ENCODE measurements around the gene MISP. TPM values are rescaled to one million over a fixed set of nuclear protein-coding genes. Genes with fewer than 3 reads are reported as not detected.

The MISP gene
- total and polyA plus RNA-seq, 2 of the 13 experiments (the other 11 are each of a cell fraction or from before 2014, with no cell fraction given), result 0.67 to 1.3 TPM

DNA sequence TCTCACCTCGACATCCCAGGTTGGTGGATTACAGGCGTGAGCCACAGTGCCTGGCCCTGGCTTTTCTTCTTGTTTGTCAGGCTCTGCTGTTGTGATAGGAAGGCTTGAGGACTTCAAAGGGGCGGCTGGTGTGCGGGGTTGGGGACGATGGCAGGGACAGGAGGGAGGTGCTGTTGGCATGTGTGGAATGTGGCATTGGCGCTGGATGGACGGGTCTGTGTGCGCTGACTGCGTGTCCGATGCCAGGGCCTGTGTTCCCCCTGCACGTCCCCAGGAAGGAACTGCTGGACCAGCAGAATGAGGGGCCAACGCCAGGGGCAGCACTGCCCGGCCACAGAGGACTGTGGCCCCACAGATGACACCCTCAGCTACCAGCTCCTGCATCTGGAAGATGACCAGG lies 33.6 kb downstream of the MISP start:
- FAIRE-seq (no peak), ATAC-seq (no peak), DNase-seq (ENCODE audit: low spot score) (no peak)
- H3K36me3 ChIP-seq (replicated peaks in 1 of 2; ENCODE audit: control insufficient read depth in 1 of 2, insufficient read depth in 2 of 2, low read length in 2 of 2), result no peaks in the 10 kb centered on the region
- no peak overlapping the region for H2AFZ ChIP-seq (ENCODE audit: low read length)
- no peaks in the 10 kb centered on the region for H4K20me1 ChIP-seq (ENCODE audit: insufficient read depth, low read length)
- no peak overlapping the region for H3K9ac ChIP-seq (ENCODE audit: insufficient read depth, low read depth, low read length)
- intact Hi-C loops (cut with micrococcal nuclease; ENCODE audit: unreplicated experiment) (loop anchor here (10.0 kb wide), 1 partner anchor 210 kb away; no protein-coding TSS in a partner anchor), in situ Hi-C loops (cut with HindIII; ENCODE audit: extremely low pct_ligation_motif_present, low pct_unique_long_range_greater_than_20kb) (no loop called here)
- no peaks in the 10 kb centered on the region for H3K9me3 ChIP-seq (ENCODE audit: low read length)
- H3K4me3 ChIP-seq (replicated peaks in 1 of 3; ENCODE audit: insufficient read depth in 1 of 3, low read depth in 2 of 3, low read length in 3 of 3), result peak overlapping the region in 1 of 3 experiments; percentile 19; a peak in 1 of 6 replicates
- 0 out of 2 replicates have a peak overlapping the region, but pooled peaks have one; percentile 24 for H3K4me2 ChIP-seq (ENCODE audit: low read depth, low read length)
- POLR2A ChIA-PET, result interaction anchor here (0.7 to 1.3 kb wide), 3 partner anchors 11 to 235 kb away, joined by 3 to 6 read pairs (median 3); partner anchors contain the start of gene PTBP1
- BruUV-seq (replicated peaks), result no TSS peak
- H3K4me1 ChIP-seq (ENCODE audit: insufficient read depth, low read length), result peaks cover 48% of the 10 kb centered on the region
- peaks cover 5% of the 10 kb centered on the region for H3K79me2 ChIP-seq (ENCODE audit: insufficient read depth, low read length)
- CTCF ChIA-PET (ENCODE audit: low intra/inter-chr PET ratio, low total read pairs), result no interaction called here
- TF ChIP-seq MTA1 (CRISPR knock-in tag; IDR thresholded peaks at IDR 0.05; ENCODE audit: borderline replicate concordance), result no peak
- TF ChIP-seq, protein P1, sequence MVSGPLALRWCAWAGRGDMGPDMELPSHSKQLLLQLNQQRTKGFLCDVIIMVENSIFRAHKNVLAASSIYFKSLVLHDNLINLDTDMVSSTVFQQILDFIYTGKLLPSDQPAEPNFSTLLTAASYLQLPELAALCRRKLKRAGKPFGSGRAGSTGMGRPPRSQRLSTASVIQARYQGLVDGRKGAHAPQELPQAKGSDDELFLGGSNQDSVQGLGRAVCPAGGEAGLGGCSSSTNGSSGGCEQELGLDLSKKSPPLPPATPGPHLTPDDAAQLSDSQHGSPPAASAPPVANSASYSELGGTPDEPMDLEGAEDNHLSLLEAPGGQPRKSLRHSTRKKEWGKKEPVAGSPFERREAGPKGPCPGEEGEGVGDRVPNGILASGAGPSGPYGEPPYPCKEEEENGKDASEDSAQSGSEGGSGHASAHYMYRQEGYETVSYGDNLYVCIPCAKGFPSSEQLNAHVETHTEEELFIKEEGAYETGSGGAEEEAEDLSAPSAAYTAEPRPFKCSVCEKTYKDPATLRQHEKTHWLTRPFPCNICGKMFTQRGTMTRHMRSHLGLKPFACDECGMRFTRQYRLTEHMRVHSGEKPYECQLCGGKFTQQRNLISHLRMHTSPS (CRISPR knock-in tag; IDR thresholded peaks at IDR 0.05; ENCODE audit: low read depth), result 0 out of 2 replicates have a peak, but pooled peaks have one; percentile 60
- TF ChIP-seq, protein P2, sequence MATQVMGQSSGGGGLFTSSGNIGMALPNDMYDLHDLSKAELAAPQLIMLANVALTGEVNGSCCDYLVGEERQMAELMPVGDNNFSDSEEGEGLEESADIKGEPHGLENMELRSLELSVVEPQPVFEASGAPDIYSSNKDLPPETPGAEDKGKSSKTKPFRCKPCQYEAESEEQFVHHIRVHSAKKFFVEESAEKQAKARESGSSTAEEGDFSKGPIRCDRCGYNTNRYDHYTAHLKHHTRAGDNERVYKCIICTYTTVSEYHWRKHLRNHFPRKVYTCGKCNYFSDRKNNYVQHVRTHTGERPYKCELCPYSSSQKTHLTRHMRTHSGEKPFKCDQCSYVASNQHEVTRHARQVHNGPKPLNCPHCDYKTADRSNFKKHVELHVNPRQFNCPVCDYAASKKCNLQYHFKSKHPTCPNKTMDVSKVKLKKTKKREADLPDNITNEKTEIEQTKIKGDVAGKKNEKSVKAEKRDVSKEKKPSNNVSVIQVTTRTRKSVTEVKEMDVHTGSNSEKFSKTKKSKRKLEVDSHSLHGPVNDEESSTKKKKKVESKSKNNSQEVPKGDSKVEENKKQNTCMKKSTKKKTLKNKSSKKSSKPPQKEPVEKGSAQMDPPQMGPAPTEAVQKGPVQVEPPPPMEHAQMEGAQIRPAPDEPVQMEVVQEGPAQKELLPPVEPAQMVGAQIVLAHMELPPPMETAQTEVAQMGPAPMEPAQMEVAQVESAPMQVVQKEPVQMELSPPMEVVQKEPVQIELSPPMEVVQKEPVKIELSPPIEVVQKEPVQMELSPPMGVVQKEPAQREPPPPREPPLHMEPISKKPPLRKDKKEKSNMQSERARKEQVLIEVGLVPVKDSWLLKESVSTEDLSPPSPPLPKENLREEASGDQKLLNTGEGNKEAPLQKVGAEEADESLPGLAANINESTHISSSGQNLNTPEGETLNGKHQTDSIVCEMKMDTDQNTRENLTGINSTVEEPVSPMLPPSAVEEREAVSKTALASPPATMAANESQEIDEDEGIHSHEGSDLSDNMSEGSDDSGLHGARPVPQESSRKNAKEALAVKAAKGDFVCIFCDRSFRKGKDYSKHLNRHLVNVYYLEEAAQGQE (IDR thresholded peaks at IDR 0.05; ENCODE audit: borderline replicate concordance in 1 of 2, low read depth in 1 of 2, low read length in 2 of 2), result no peak
- TF ChIP-seq, protein P3, sequence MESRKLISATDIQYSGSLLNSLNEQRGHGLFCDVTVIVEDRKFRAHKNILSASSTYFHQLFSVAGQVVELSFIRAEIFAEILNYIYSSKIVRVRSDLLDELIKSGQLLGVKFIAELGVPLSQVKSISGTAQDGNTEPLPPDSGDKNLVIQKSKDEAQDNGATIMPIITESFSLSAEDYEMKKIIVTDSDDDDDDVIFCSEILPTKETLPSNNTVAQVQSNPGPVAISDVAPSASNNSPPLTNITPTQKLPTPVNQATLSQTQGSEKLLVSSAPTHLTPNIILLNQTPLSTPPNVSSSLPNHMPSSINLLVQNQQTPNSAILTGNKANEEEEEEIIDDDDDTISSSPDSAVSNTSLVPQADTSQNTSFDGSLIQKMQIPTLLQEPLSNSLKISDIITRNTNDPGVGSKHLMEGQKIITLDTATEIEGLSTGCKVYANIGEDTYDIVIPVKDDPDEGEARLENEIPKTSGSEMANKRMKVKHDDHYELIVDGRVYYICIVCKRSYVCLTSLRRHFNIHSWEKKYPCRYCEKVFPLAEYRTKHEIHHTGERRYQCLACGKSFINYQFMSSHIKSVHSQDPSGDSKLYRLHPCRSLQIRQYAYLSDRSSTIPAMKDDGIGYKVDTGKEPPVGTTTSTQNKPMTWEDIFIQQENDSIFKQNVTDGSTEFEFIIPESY (CRISPR knock-in tag; IDR thresholded peaks at IDR 0.05), result peak; percentile 25; the same call in 1 of the 2 replicates
- no peak for TF ChIP-seq ZMYM4 (CRISPR knock-in tag; IDR thresholded peaks at IDR 0.05)
- TF ChIP-seq, protein P4, sequence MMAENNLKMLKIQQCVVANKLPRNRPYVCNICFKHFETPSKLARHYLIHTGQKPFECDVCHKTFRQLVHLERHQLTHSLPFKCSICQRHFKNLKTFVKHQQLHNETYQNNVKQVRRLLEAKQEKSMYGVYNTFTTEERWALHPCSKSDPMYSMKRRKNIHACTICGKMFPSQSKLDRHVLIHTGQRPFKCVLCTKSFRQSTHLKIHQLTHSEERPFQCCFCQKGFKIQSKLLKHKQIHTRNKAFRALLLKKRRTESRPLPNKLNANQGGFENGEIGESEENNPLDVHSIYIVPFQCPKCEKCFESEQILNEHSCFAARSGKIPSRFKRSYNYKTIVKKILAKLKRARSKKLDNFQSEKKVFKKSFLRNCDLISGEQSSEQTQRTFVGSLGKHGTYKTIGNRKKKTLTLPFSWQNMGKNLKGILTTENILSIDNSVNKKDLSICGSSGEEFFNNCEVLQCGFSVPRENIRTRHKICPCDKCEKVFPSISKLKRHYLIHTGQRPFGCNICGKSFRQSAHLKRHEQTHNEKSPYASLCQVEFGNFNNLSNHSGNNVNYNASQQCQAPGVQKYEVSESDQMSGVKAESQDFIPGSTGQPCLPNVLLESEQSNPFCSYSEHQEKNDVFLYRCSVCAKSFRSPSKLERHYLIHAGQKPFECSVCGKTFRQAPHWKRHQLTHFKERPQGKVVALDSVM (CRISPR knock-in tag; IDR thresholded peaks at IDR 0.05), result no peak
- peak; percentile 54; the same call in 1 of the 2 replicates for TF ChIP-seq ZBTB38 (CRISPR knock-in tag; IDR thresholded peaks at IDR 0.05)
- 0 out of 2 replicates have a peak, but pooled peaks have one; percentile 30 for TF ChIP-seq HNRNPL (IDR thresholded peaks at IDR 0.05; ENCODE audit: low read depth, low read length)
- no peak for TF ChIP-seq ZNF138 (CRISPR knock-in tag; IDR thresholded peaks at IDR 0.05; ENCODE audit: low read depth)
- 88% methylated on average over 13 of the region's 13 CpGs for WGBS (ENCODE audit: low lambda C conversion rate)
- H3K27me3 ChIP-seq (ENCODE audit: control insufficient read depth in 1 of 2, insufficient read depth in 2 of 2, low read length in 2 of 2), result no peaks in the 10 kb centered on the region
- peak overlapping the region; percentile 26 for H3K27ac ChIP-seq (ENCODE audit: extremely low read length, insufficient read depth, low read length)

Data from HepG2 (cell line).